ENCODE data around the gene TNNT1.

GRCh38 chr19:55153652-55154264 lies 4.8 kb upstream of the TNNT1 start:
- no peak for TF ChIP-seq CTCF (IDR thresholded peaks at IDR 0.05)
- no peak for TF ChIP-seq POLR2A (IDR thresholded peaks at IDR 0.05)

All from suprapubic skin (tissue), 3 donors.